Measurements from ENCODE around the gene MMS22L. TPM values are rescaled to one million over a fixed set of nuclear protein-coding genes. Genes with fewer than 3 reads are reported as not detected.

Gene MMS22L
- total RNA-seq (2013) = 6.1 TPM
- polyA plus RNA-seq = 1 to 10 TPM; 1.6 to 3.4 (median 2.1) TPM
- polyA minus RNA-seq = 2.8 and 3.4 TPM in 2 replicates
- 2.1 to 16.2 (median 6.8) reads per million in 11 experiments for total RNA-seq

DNA sequence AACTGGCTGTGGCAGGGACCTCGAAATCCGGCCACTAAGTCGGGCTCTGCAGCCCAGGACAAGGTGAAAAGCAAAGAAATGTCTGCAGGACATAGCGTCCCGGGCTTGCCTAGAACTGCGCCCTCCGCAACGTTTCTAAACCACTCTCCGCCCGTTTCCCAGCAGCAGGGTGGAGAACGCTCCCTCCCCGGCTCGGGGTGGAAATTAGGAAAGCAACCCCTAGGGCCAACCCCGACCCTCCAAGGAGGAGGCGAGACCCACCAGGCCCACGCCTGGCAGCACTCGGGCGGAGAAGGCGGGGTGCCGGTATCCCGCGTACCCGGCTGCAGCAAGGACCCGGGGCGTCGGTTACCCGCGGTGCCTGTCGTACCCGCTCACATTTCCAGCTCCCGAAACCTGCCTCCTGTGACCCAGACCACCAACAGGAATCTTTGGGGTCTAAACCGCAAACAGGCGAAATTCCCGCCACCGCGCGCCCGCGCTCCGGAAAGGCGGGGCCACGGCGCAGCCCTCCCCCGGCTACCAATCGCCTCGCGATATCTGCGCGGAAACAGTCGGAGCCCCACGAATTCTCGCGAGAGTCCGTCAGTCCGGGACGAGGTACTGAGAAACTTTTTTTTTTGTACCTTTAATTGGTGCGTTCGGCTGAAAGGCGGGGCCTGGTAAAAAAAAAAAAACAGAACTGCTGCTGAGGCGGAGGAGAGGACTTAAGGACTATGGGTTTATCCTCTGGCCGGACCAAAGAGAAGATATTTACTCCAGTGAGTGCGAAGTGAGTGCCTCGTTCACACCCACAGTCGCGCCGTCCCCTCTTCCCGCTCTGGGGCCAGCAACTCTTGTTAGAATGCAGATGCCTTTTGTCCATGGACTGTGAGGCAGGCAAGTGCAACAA is at the start of gene MMS22L:
Gene MMS22L (minus strand): TSS at position 491 of the 892 bp plus-strand sequence. CDS start 739 bp downstream, outside the sequence.
- intact Hi-C loops (cut with micrococcal nuclease) = loop anchor here (10.0 kb wide), 1 partner anchor 388 kb away; the partner anchor contains the start of gene NDUFAF4 (in 2 of the 2)
- DNase-seq = peak; percentile 91 to 92 (median 92)
- no peaks in the 10 kb centered on the region for H3K9me3 ChIP-seq (replicated peaks in 1 of 2; ENCODE audit: control insufficient read depth in 1 of 2, insufficient read depth in 1 of 2, low read length in 2 of 2)

GRCh38 chr6:97322811-97323210 is 39.8 kb upstream of the MMS22L start:
- TF ChIP-seq, protein P1, sequence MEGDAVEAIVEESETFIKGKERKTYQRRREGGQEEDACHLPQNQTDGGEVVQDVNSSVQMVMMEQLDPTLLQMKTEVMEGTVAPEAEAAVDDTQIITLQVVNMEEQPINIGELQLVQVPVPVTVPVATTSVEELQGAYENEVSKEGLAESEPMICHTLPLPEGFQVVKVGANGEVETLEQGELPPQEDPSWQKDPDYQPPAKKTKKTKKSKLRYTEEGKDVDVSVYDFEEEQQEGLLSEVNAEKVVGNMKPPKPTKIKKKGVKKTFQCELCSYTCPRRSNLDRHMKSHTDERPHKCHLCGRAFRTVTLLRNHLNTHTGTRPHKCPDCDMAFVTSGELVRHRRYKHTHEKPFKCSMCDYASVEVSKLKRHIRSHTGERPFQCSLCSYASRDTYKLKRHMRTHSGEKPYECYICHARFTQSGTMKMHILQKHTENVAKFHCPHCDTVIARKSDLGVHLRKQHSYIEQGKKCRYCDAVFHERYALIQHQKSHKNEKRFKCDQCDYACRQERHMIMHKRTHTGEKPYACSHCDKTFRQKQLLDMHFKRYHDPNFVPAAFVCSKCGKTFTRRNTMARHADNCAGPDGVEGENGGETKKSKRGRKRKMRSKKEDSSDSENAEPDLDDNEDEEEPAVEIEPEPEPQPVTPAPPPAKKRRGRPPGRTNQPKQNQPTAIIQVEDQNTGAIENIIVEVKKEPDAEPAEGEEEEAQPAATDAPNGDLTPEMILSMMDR (IDR thresholded peaks at IDR 0.05) = no peak
- no peaks in the 10 kb centered on the region for H4K20me1 ChIP-seq (ENCODE audit: insufficient read depth, low read length)
- H3K27me3 ChIP-seq (ENCODE audit: control insufficient read depth in 2 of 2, insufficient read depth in 2 of 2, low read length in 2 of 2) = no peaks in the 10 kb centered on the region
- H3K27me3 Mint-ChIP-seq (ENCODE audit: low read depth in 3 of 3) = no peaks in the 10 kb centered on the region
- peaks cover 2 to 10% (median 5%) of the 10 kb centered on the region in 7 donors for H3K9me3 Mint-ChIP-seq
- WGBS (ENCODE audit: insufficient coverage) = no CpG with 5 or more reads among the region's 1 CpG
- no peak overlapping the region for H3K4me2 ChIP-seq (replicated peaks; ENCODE audit: extremely low read depth, low read length, poor library complexity, severe bottlenecking)
- no peak overlapping the region for H3K4me3 ChIP-seq (replicated peaks in 1 of 3; ENCODE audit: low read depth in 2 of 3, low read length in 3 of 3)
- no peak overlapping the region for H3K4me3 Mint-ChIP-seq
- no peak overlapping the region for H3K9ac ChIP-seq (ENCODE audit: insufficient read depth, low read length, poor library complexity, severe bottlenecking)
- intact Hi-C loops (cut with micrococcal nuclease) = no loop called here
- H3K4me1 ChIP-seq (ENCODE audit: control insufficient read depth in 1 of 2, insufficient read depth in 2 of 2, low read length in 2 of 2) = no peaks in the 10 kb centered on the region
- no peak overlapping the region for H2AFZ ChIP-seq (ENCODE audit: insufficient read depth, low read depth, low read length, poor library complexity, severe bottlenecking)
- no peaks in the 10 kb centered on the region for H3K36me3 Mint-ChIP-seq
- H3K27ac ChIP-seq (ENCODE audit: low read depth in 1 of 2, low read length in 2 of 2) = no peak overlapping the region
- H3K4me1 Mint-ChIP-seq = no peaks in the 10 kb centered on the region
- DNase-seq = no peak
- no peak overlapping the region for H3K27ac Mint-ChIP-seq
- no peaks in the 10 kb centered on the region for H3K36me3 ChIP-seq (replicated peaks in 1 of 2; ENCODE audit: control insufficient read depth in 1 of 2, insufficient read depth in 2 of 2, low read length in 2 of 2)
- H3K9me3 ChIP-seq (replicated peaks in 1 of 2; ENCODE audit: control insufficient read depth in 1 of 2, insufficient read depth in 1 of 2, low read length in 2 of 2) = no peaks in the 10 kb centered on the region
- H3K79me2 ChIP-seq (ENCODE audit: insufficient read depth, low read length) = no peaks in the 10 kb centered on the region

More for the DNA sequence above, at the start of gene MMS22L:
- Mint-ChIP-seq H3K9me3 (peaks cover 0 to 3% (median 0%) of the 10 kb centered on the region in 7 donors), H3K27ac (peak within 1 kb of the TSS; percentile 60 to 92 (median 84)), H3K4me1 (peaks cover 20% of the 10 kb centered on the region), H3K36me3 (peaks cover 6 to 16% of the 10 kb centered on the region in 2 donors), H3K4me3 (peak within 1 kb of the TSS; percentile 91 to 97), H3K27me3 (ENCODE audit: low read depth in 3 of 3) (peaks cover 0 to 1% (median 1%) of the 10 kb centered on the region in 3 donors)
- peaks cover 46% of the 10 kb centered on the region for H3K79me2 ChIP-seq (ENCODE audit: insufficient read depth, low read length)
- H3K4me2 ChIP-seq (replicated peaks; ENCODE audit: extremely low read depth, low read length, poor library complexity, severe bottlenecking) = peak within 1 kb of the TSS; percentile 89
- peak within 1 kb of the TSS; percentile 72 to 93 (median 91) for H3K4me3 ChIP-seq (replicated peaks in 1 of 3; ENCODE audit: low read depth in 2 of 3, low read length in 3 of 3)
- peak within 1 kb of the TSS; percentile 85 for H3K9ac ChIP-seq (ENCODE audit: insufficient read depth, low read length, poor library complexity, severe bottlenecking)
- peak within 1 kb of the TSS; percentile 45 to 74 for H3K27ac ChIP-seq (ENCODE audit: low read depth in 1 of 2, low read length in 2 of 2)
- H3K27me3 ChIP-seq (ENCODE audit: control insufficient read depth in 2 of 2, insufficient read depth in 2 of 2, low read length in 2 of 2) = no peaks in the 10 kb centered on the region
- H4K20me1 ChIP-seq (ENCODE audit: insufficient read depth, low read length) = no peaks in the 10 kb centered on the region
- TF ChIP-seq, protein P1 (IDR thresholded peaks at IDR 0.05) = no peak
- WGBS (ENCODE audit: insufficient coverage) = under 1% methylated on average over 64 of the region's 67 CpGs
- peaks cover 0 to 6% of the 10 kb centered on the region in 2 donors for H3K36me3 ChIP-seq (replicated peaks in 1 of 2; ENCODE audit: control insufficient read depth in 1 of 2, insufficient read depth in 2 of 2, low read length in 2 of 2)
- H3K4me1 ChIP-seq (ENCODE audit: control insufficient read depth in 1 of 2, insufficient read depth in 2 of 2, low read length in 2 of 2) = peaks cover 9 to 17% of the 10 kb centered on the region in 2 donors
- H2AFZ ChIP-seq (ENCODE audit: insufficient read depth, low read depth, low read length, poor library complexity, severe bottlenecking) = peak within 1 kb of the TSS; percentile 99
